HG02759 (cell line): ENCODE measurements around the gene WTIP.

ENCODE experiments used
- ATAC-seq: cut with Tn5 transposase; IDR thresholded peaks from one replicate; pipeline ENCODE4 v1.9.1; 2021; ENCODE audit warnings: mild to moderate bottlenecking, moderate library complexity; ENCODE audit not compliant: unreplicated experiment

Gene WTIP

GRCh38 chr19:34559045-34559444, 77.5 kb downstream of the WTIP start:
- no peak for ATAC-seq

- no peak for ATAC-seq
Observed at GRCh38 chr19:34560229-34560628, 78.7 kb downstream of the WTIP start.
